GM23338 (cell line): ENCODE measurements around the gene MYT1.

Source experiments
- CREB1 ChIP-seq: fragments of 250-450 bp; sonication (Bioruptor Pico); IDR thresholded peaks from 2 replicates; pipeline ENCODE4 v1.5.0; 2020; ENCODE audit warnings: low read depth, mild to moderate bottlenecking, moderate library complexity
- CTCF ChIP-seq, 2 experiments: fragments of 200-600 bp in 1 of 2; sonication (generic) in 1 of 2; conservative IDR thresholded peaks; 2 replicates each; pipeline versions ENCODE4 v1.5.1 to v1.6.1; 2016 to 2017; ENCODE audit warnings: antibody characterized with exemption in 2 of 2, low read depth in 2 of 2, mild to moderate bottlenecking in 2 of 2, moderate library complexity in 1 of 2
- ETS1 ChIP-seq: IDR thresholded peaks from 2 replicates; pipeline ENCODE4 v1.6.1; 2016; ENCODE audit warnings: antibody characterized with exemption
- EZH2 ChIP-seq: fragments of 200-600 bp; sonication (generic); IDR thresholded peaks from one replicate; pipeline ENCODE4 v1.8.0; 2017; ENCODE audit warnings: antibody characterized with exemption, mild to moderate bottlenecking, low read depth; ENCODE audit not compliant: unreplicated experiment
- EZH2phosphoT487 ChIP-seq: fragments of 200-600 bp; sonication (generic); IDR thresholded peaks from one replicate; pipeline ENCODE4 v1.8.1; 2018; ENCODE audit warnings: antibody characterized with exemption; ENCODE audit not compliant: unreplicated experiment
- JUNB ChIP-seq: IDR thresholded peaks from one replicate; pipeline ENCODE4 v1.6.1; 2016; ENCODE audit warnings: antibody characterized with exemption; ENCODE audit not compliant: unreplicated experiment
- NANOG ChIP-seq: IDR thresholded peaks from 2 replicates; pipeline ENCODE4 v1.6.1; 2016; ENCODE audit warnings: antibody characterized with exemption, borderline replicate concordance
- POLR2AphosphoS5 ChIP-seq: IDR thresholded peaks from 2 replicates; pipeline ENCODE4 v1.6.1; 2016; ENCODE audit warnings: antibody characterized with exemption, low read depth
- REST ChIP-seq: IDR thresholded peaks from one replicate; pipeline ENCODE4 v1.6.1; 2018; ENCODE audit warnings: antibody characterized with exemption; ENCODE audit not compliant: unreplicated experiment
- STAT1 ChIP-seq: IDR thresholded peaks from one replicate; pipeline ENCODE4 v1.6.1; 2016; ENCODE audit warnings: antibody characterized with exemption; ENCODE audit not compliant: unreplicated experiment
- ZNF331 ChIP-seq: fragments of 250-450 bp; sonication (Bioruptor Pico); IDR thresholded peaks from 2 replicates; pipeline ENCODE4 v1.5.0; 2020; ENCODE audit warnings: low read depth, mild to moderate bottlenecking, moderate library complexity
- ZNF462 ChIP-seq: fragments of 250-450 bp; sonication (Bioruptor Pico); IDR thresholded peaks from 2 replicates; pipeline ENCODE4 v1.5.0; 2020; ENCODE audit warnings: mild to moderate bottlenecking, moderate library complexity

- TF ChIP-seq CTCF (conservative IDR thresholded peaks at IDR 0.05; ENCODE audit: low read depth in 2 of 2) (no peak), EZH2phosphoT487 (no peak), POLR2AphosphoS5 (no peak), REST (no peak), EZH2 (no peak), NANOG (no peak), ZNF462 (CRISPR knock-in tag) (no peak), ZNF331 (no peak), CREB1 (CRISPR knock-in tag) (no peak), STAT1 (no peak), JUNB (no peak), ETS1 (no peak)
Observed at GRCh38 chr20:64156136-64156885, 7.9 kb upstream of the MYT1 start.
